CD4-positive, CD25-positive, alpha-beta regulatory T cell (primary cell): ENCODE results near the gene ZNF692. TPM values are rescaled to one million over a fixed set of nuclear protein-coding genes. Genes with fewer than 3 reads are reported as not detected.
A peak's percentile ranks its signal among the peaks of the same experiment; 100 is the strongest.
"Not testable (repeated sequence)": the region's sequence is repeated elsewhere in the genome, so short reads cannot be mapped to it uniquely, and the experiment has no call there.

Experiments
- ATAC-seq, 2 donors: fragments of 150-1000 bp; cut with Tn5 transposase; one replicate each; pipeline ENCODE4 v1.10.0; 2021; ENCODE audit warnings: low read depth in 2 of 2, moderate number of reproducible peaks in 2 of 2, moderate library complexity in 1 of 2
- DNase-seq, 3 donors: peaks; one replicate each; pipeline versions ENCODE4 v3.0.0 to v3.0.0-alpha.2; 2012 to 2022; ENCODE audit warnings: mixed read lengths in 1 of 3
- H3K27ac ChIP-seq: one replicate; pipeline ENCODE4 v1.7.0; 2013; ENCODE audit warnings: mild to moderate bottlenecking, low read length; ENCODE audit not compliant: insufficient read depth, poor library complexity, severe bottlenecking
- H3K27me3 ChIP-seq: one replicate; pipeline ENCODE4 v1.7.0; 2013; ENCODE audit warnings: low read length; ENCODE audit not compliant: control insufficient read depth, insufficient read depth
- H3K36me3 ChIP-seq: one replicate; pipeline ENCODE4 v1.7.0; 2013; ENCODE audit warnings: mild to moderate bottlenecking, low read length, moderate library complexity; ENCODE audit not compliant: control insufficient read depth, insufficient read depth
- H3K4me1 ChIP-seq: 2 replicates; pipeline ENCODE4 v1.7.0; 2013; ENCODE audit warnings: mild to moderate bottlenecking, low read length; ENCODE audit not compliant: insufficient read depth, control insufficient read depth, poor library complexity, severe bottlenecking
- H3K4me3 ChIP-seq: one replicate; pipeline ENCODE4 v1.7.0; 2013; ENCODE audit warnings: low read depth, mild to moderate bottlenecking, low read length, moderate library complexity
- H3K9me3 ChIP-seq, 2 experiments: 1 replicate in 1 of 2; 2 replicates in 1 of 2; pipeline ENCODE4 v1.7.0; 2013; ENCODE audit warnings: low read length in 2 of 2, mild to moderate bottlenecking in 1 of 2, moderate library complexity in 1 of 2; ENCODE audit not compliant: control insufficient read depth in 2 of 2
- H3K27ac Mint-ChIP-seq, 3 donors: one replicate each; pipeline ENCODE4 v1.8.0; 2020 to 2022; ENCODE audit warnings: mild to moderate bottlenecking in 3 of 3, mixed read lengths in 3 of 3, moderate library complexity in 2 of 3
- H3K27me3 Mint-ChIP-seq: one replicate; pipeline ENCODE4 v1.8.0; 2022; ENCODE audit warnings: mild to moderate bottlenecking, mixed read lengths
- H3K36me3 Mint-ChIP-seq: one replicate; pipeline ENCODE4 v1.8.0; 2020; ENCODE audit warnings: mixed read lengths
- H3K4me1 Mint-ChIP-seq, 4 donors: one replicate each; pipeline ENCODE4 v1.8.0; 2020 to 2022; ENCODE audit warnings: mixed read lengths in 4 of 4, mild to moderate bottlenecking in 1 of 4
- H3K4me3 Mint-ChIP-seq, 4 donors: one replicate each; pipeline ENCODE4 v1.8.0; 2020 to 2022; ENCODE audit warnings: mild to moderate bottlenecking in 4 of 4, mixed read lengths in 4 of 4, moderate library complexity in 3 of 4
- H3K9me3 Mint-ChIP-seq, 7 donors: one replicate each; pipeline ENCODE4 v1.8.0; 2020 to 2022; ENCODE audit warnings: mixed read lengths in 7 of 7, mild to moderate bottlenecking in 3 of 7, moderate library complexity in 2 of 7
- polyA plus RNA-seq, 4 donors: library from polyadenylated mRNA; unstranded; fragments of 300-500 nt; fragmentation: Illumina TruSeq; gene quantifications; one replicate each; pipeline ENCODE4 v1.2.3, GENCODE V29; 2021
- total RNA-seq: library from RNA; stranded (reverse); gene quantifications from one replicate; pipeline ENCODE4 v1.2.3, GENCODE V29; 2022

ZNF692 gene
- total and polyA plus RNA-seq, 5 donors from 2014 or later, result 6.0 to 50.6 (median 7.7) TPM

GRCh38 chr1:248807067-248807737, 51.7 kb downstream of the ZNF692 start:
- Mint-ChIP-seq H3K4me3 (no peak overlapping the region), H3K27ac (peak overlapping the region in 2 of 3 donors; percentile 41 to 67), H3K9me3 (peaks cover 0 to 2% (median 0%) of the 10 kb centered on the region in 7 donors), H3K4me1 (peaks cover 0 to 15% (median 2%) of the 10 kb centered on the region in 4 donors), H3K36me3 (peaks cover 8% of the 10 kb centered on the region), H3K27me3 (no peaks in the 10 kb centered on the region)
- Histone ChIP-seq H3K9me3 (no peaks in the 10 kb centered on the region), H3K4me1 (no peaks in the 10 kb centered on the region), H3K27me3 (no peaks in the 10 kb centered on the region), H3K27ac (no peak overlapping the region), H3K36me3 (peaks cover 2% of the 10 kb centered on the region), H3K4me3 (no peak overlapping the region)
- ATAC-seq, result peak; percentile 52 to 72
- peak; percentile 11 to 60 (median 38) for DNase-seq

GRCh38 chr1:248805876-248806275, 53.0 kb downstream of the ZNF692 start:
- no peak overlapping the region for H3K27ac ChIP-seq
- peak overlapping the region in 2 of 3 donors; percentile 30 to 48 for H3K27ac Mint-ChIP-seq
- peaks cover 0 to 15% (median 2%) of the 10 kb centered on the region in 4 donors for H3K4me1 Mint-ChIP-seq
- peaks cover 3% of the 10 kb centered on the region for H3K36me3 Mint-ChIP-seq
- peaks cover 4% of the 10 kb centered on the region for H3K27me3 Mint-ChIP-seq
- no peaks in the 10 kb centered on the region for H3K4me1 ChIP-seq
- peaks cover 0 to 2% (median 0%) of the 10 kb centered on the region in 7 donors for H3K9me3 Mint-ChIP-seq
- H3K27me3 ChIP-seq, result no peaks in the 10 kb centered on the region
- H3K36me3 ChIP-seq, result no peaks in the 10 kb centered on the region
- DNase-seq, result no peak
- no peaks in the 10 kb centered on the region for H3K9me3 ChIP-seq
- no peak for ATAC-seq
- no peak overlapping the region for H3K4me3 Mint-ChIP-seq
- H3K4me3 ChIP-seq, result no peak overlapping the region

DNA sequence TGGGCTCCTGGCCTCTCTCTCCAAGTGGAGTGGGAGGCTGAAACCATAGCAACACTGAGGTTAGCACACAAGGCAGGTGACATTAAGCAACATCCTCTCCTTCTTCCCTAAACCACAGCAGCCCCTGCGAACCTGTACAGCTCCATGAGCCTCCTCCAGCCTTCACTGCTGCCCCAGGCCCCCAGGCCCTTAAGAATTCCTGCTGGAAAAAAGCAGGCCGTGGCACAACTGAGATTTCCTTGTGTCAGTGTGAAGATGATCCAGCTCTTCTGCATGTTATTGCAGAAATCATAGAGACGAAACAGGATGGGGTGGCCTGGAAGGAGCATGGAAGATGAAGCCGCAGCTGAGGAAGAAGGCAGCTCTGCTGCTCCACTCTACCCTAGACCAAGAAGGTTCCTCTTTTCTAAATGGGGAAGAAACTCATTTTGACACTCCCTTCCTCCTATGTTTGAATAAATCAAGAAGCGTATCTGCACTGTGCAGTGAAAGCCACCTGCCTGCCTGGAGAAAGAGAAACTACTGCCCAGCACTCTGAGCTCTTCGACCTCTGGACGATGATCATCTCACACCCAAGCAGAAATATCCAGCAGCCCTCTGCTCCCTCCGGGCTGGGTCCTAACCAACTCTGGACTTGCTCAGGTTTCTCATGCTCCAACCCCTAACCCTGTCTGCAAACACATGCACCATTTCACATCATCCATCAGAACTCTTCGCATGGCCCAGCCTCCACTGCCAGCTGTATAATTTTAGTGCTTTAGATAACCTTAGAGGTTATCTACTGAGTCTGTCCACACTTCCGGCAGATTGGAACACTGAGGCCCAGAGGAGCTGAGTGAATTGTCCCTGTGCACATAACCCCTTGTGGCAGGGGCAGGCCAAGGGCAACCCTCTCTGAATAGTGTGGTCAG, 53.9 kb downstream of the ZNF692 start:
- H3K9me3 Mint-ChIP-seq, result peaks cover 0 to 2% (median 0%) of the 10 kb centered on the region in 7 donors
- H3K27me3 ChIP-seq, result no peaks in the 10 kb centered on the region
- peak; percentile 31 to 56 for ATAC-seq
- no peaks in the 10 kb centered on the region for H3K4me1 ChIP-seq
- no peak for DNase-seq
- H3K27me3 Mint-ChIP-seq, result peaks cover 4% of the 10 kb centered on the region
- no peak overlapping the region for H3K27ac ChIP-seq
- H3K4me1 Mint-ChIP-seq, result peaks cover 0 to 15% (median 2%) of the 10 kb centered on the region in 4 donors
- no peak overlapping the region for H3K4me3 ChIP-seq
- no peaks in the 10 kb centered on the region for H3K36me3 ChIP-seq
- no peak overlapping the region for H3K4me3 Mint-ChIP-seq
- peaks cover 3% of the 10 kb centered on the region for H3K36me3 Mint-ChIP-seq
- H3K27ac Mint-ChIP-seq, result peak overlapping the region; percentile 30 to 78 (median 32)
- H3K9me3 ChIP-seq, result no peaks in the 10 kb centered on the region

DNA sequence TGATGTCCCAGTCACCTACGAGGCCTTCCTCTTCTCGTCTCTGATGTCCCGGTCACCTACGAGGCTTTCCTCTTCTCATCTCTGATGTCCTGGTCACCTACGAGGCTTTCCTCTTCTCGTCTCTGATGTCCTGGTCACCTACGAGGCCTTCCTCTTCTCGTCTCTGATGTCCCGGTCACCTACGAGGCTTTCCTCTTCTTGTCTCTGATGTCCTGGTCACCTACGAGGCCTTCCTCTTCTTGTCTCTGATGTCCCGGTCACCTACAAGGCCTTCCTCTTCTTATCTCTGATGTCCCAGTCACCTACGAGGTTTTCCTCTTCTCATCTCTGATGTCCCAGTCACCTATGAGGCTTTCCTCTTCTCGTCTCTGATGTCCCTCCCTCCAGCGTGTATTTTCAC, 55.4 kb downstream of the ZNF692 start:
- Mint-ChIP-seq H3K4me1 (peaks cover 0 to 15% (median 0%) of the 10 kb centered on the region in 4 donors), H3K27me3 (peaks cover 11% of the 10 kb centered on the region)
- H3K4me1 ChIP-seq, H3K27me3 ChIP-seq, H3K9me3 Mint-ChIP-seq, ATAC-seq, H3K9me3 ChIP-seq, H3K4me3 ChIP-seq, H3K27ac ChIP-seq, H3K36me3 Mint-ChIP-seq, H3K36me3 ChIP-seq, H3K27ac Mint-ChIP-seq, DNase-seq, H3K4me3 Mint-ChIP-seq: not testable (repeated sequence)

- H3K4me3 Mint-ChIP-seq, result no peak overlapping the region
- H3K9me3 Mint-ChIP-seq, result peaks cover 0 to 2% (median 0%) of the 10 kb centered on the region in 7 donors
- peaks cover 0 to 15% (median 0%) of the 10 kb centered on the region in 4 donors for H3K4me1 Mint-ChIP-seq
- ATAC-seq (no peak), DNase-seq (no peak)
- no peaks in the 10 kb centered on the region for H3K9me3 ChIP-seq
- no peak overlapping the region for H3K27ac Mint-ChIP-seq
- H3K36me3 ChIP-seq, result no peaks in the 10 kb centered on the region
- H3K27ac ChIP-seq, result no peak overlapping the region
- H3K36me3 Mint-ChIP-seq, result peaks cover 3% of the 10 kb centered on the region
- no peak overlapping the region for H3K4me3 ChIP-seq
- H3K4me1 ChIP-seq, result no peaks in the 10 kb centered on the region
- no peaks in the 10 kb centered on the region for H3K27me3 ChIP-seq
- peaks cover 16% of the 10 kb centered on the region for H3K27me3 Mint-ChIP-seq
Measured at GRCh38 chr1:248802454-248802853, 56.4 kb downstream of the ZNF692 start.

GRCh38 chr1:248800459-248800858, 58.4 kb downstream of the ZNF692 start:
- DNase-seq (no peak), ATAC-seq (no peak)
- peak overlapping the region in 1 of 4 donors; percentile 29 for H3K4me3 Mint-ChIP-seq
- H3K4me1 ChIP-seq, result no peaks in the 10 kb centered on the region
- H3K4me3 ChIP-seq, result no peak overlapping the region
- no peak overlapping the region for H3K27ac Mint-ChIP-seq
- no peak overlapping the region for H3K27ac ChIP-seq
- H3K36me3 Mint-ChIP-seq, result peaks cover 3% of the 10 kb centered on the region
- H3K9me3 ChIP-seq, result peaks cover 3 to 4% of the 10 kb centered on the region in 2 experiments
- no peaks in the 10 kb centered on the region for H3K36me3 ChIP-seq
- peaks cover 0 to 9% (median 0%) of the 10 kb centered on the region in 4 donors for H3K4me1 Mint-ChIP-seq
- H3K27me3 Mint-ChIP-seq, result peaks cover 25% of the 10 kb centered on the region
- H3K9me3 Mint-ChIP-seq, result peaks cover 1 to 6% (median 4%) of the 10 kb centered on the region in 7 donors
- no peaks in the 10 kb centered on the region for H3K27me3 ChIP-seq
